Measurements from ENCODE around the gene PDE11A.

The PDE11A gene

DNA sequence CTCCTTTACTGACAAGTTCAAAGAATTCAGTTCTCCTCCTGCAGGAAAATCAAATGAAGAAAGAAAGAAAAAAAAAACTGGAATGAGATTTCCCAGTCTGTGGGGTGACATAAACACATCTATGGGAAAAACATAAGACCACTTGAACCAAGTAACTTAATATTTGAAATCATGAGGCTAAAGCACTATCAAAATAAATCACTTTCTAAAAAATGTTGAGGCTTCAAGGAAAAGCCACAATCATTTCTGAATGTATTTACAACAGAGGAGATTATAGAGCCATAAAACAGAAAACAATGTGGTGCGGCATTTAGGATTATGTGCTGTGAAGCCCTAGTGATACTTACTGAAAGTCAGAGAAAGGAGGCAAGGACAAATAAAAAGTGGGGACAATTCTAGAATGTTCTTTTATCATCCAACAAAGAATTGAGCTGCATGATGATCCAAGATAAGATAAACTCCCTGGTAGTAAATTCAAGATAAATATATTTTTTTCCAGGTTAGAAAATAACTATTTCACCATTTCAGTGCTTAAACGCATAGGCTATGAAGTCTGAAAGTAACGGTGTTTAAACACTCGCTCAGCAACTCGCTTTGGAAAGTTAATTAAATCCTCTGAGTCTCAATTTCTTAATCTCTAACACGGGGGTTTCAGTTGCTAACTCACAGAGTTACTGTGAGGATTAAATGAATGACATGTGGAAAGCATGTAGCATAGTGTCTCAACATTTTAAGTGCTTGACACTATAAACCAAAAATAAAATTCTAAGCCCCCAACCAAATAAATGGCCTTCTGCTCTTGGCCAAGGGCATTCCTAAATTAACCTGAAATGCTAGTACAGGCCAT lies 391.5 kb downstream of the PDE11A start:
- Histone ChIP-seq H3K4me2 (ENCODE audit: insufficient read depth, low read length) (no peak overlapping the region), H2AFZ (ENCODE audit: low read depth, low read length) (no peak overlapping the region), H3K4me3 (ENCODE audit: low read depth in 1 of 2, low read length in 2 of 2) (no peak overlapping the region), H3K9ac (ENCODE audit: low read depth, low read length) (no peak overlapping the region), H3K27ac (ENCODE audit: low read length) (no peak overlapping the region), H3K36me3 (ENCODE audit: insufficient read depth, low read length) (no peaks in the 10 kb centered on the region), H3K79me2 (ENCODE audit: insufficient read depth, low read length) (no peaks in the 10 kb centered on the region), H4K20me1 (ENCODE audit: insufficient read depth, low read length) (no peaks in the 10 kb centered on the region), H3K27me3 (ENCODE audit: insufficient read depth, low read length, poor library complexity) (no peaks in the 10 kb centered on the region), H3K9me3 (ENCODE audit: insufficient read depth, low read length, severe bottlenecking) (no peaks in the 10 kb centered on the region), H3K4me1 (ENCODE audit: insufficient read depth, low read length) (no peaks in the 10 kb centered on the region)
- ATAC-seq (ENCODE audit: insufficient read depth, low read depth): no peak
- no peak for DNase-seq
- TF ChIP-seq, protein P1, sequence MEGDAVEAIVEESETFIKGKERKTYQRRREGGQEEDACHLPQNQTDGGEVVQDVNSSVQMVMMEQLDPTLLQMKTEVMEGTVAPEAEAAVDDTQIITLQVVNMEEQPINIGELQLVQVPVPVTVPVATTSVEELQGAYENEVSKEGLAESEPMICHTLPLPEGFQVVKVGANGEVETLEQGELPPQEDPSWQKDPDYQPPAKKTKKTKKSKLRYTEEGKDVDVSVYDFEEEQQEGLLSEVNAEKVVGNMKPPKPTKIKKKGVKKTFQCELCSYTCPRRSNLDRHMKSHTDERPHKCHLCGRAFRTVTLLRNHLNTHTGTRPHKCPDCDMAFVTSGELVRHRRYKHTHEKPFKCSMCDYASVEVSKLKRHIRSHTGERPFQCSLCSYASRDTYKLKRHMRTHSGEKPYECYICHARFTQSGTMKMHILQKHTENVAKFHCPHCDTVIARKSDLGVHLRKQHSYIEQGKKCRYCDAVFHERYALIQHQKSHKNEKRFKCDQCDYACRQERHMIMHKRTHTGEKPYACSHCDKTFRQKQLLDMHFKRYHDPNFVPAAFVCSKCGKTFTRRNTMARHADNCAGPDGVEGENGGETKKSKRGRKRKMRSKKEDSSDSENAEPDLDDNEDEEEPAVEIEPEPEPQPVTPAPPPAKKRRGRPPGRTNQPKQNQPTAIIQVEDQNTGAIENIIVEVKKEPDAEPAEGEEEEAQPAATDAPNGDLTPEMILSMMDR (IDR thresholded peaks at IDR 0.05; ENCODE audit: borderline replicate concordance, extremely low read depth, low read length, poor library complexity, severe bottlenecking): no peak
- TF ChIP-seq EZH2 (IDR thresholded peaks at IDR 0.05; ENCODE audit: borderline replicate concordance, low read depth, low read length, severe bottlenecking): no peak

DNA sequence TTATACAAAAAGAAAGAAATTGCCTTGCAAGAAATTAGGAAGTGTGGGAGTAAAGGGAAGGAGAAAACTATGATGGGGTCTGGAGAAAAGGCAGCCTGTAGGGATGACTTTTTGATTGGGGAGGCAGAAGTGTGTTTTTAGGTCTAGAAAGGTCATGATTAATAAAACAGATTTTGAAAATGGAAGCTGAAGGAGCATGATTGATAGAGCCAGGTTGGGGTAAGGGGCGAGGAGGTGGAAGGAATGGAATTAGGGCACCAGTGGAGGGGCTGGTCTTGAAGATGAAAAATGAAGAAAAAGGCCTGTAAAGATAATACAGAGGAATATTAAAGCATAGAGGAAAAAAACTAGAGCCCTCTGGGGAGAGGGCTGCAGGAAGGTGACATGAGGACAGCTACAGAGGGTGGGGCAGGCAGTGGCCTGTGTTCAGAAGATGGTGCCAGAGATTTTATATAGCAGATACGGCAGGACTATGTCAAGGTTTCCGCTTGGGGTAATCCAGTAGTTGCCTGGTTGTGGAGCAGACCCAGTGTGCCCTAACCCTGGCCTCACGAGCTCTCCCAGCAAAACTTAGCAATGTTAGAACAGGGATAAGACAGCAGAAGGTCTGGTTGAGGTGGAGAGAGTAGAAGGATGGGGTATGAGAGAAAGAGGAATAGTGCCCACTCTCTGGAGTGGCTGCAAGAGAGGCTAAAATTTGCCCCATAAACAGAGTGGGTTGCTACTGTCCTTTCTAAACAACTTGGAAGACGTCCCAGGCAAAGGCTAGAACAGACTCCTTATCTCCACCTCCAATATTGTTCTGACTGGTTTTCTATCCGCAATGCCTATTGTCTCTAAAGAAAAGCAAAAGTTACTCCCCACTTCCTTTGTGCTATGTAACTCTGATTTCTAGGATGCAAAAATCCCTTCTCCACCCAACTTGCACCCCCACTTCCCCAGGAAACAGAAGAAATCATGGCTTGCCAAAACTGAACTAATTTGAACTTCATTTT lies 392.7 kb downstream of the PDE11A start:
- Histone ChIP-seq H3K4me3 (ENCODE audit: low read depth in 1 of 2, low read length in 2 of 2) (no peak overlapping the region), H3K4me2 (ENCODE audit: insufficient read depth, low read length) (no peak overlapping the region), H3K4me1 (ENCODE audit: insufficient read depth, low read length) (no peaks in the 10 kb centered on the region), H3K36me3 (ENCODE audit: insufficient read depth, low read length) (no peaks in the 10 kb centered on the region), H3K79me2 (ENCODE audit: insufficient read depth, low read length) (no peaks in the 10 kb centered on the region), H3K9me3 (ENCODE audit: insufficient read depth, low read length, severe bottlenecking) (no peaks in the 10 kb centered on the region), H4K20me1 (ENCODE audit: insufficient read depth, low read length) (no peaks in the 10 kb centered on the region), H2AFZ (ENCODE audit: low read depth, low read length) (no peak overlapping the region), H3K9ac (ENCODE audit: low read depth, low read length) (no peak overlapping the region), H3K27ac (ENCODE audit: low read length) (no peak overlapping the region), H3K27me3 (ENCODE audit: insufficient read depth, low read length, poor library complexity) (no peaks in the 10 kb centered on the region)
- TF ChIP-seq, protein P1 (IDR thresholded peaks at IDR 0.05; ENCODE audit: borderline replicate concordance, extremely low read depth, low read length, poor library complexity, severe bottlenecking): no peak
- no peak for TF ChIP-seq EZH2 (IDR thresholded peaks at IDR 0.05; ENCODE audit: borderline replicate concordance, low read depth, low read length, severe bottlenecking)
- ATAC-seq (ENCODE audit: insufficient read depth, low read depth) (no peak), DNase-seq (no peak)

DNA sequence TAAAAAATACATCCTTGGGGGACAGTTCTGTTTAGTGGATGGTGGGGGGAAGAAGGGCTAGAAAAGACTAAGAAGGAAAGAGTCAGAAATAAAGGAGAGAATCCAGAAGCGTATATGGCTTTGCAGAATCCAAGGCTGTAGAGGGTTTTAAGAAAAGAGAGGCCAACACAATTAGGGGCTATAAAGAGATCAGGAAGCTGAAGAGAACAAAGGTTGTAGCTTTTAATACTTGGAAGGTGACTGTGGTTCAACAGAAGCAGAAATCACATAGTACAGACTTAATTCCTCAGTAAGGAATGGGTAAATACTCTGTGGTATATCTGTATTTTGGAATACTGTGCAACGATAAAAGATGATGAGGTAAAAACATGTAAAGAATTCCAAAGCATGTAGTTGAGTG lies 393.6 kb downstream of the PDE11A start:
- H3K9ac ChIP-seq (ENCODE audit: low read depth, low read length): no peak overlapping the region
- no peaks in the 10 kb centered on the region for H3K9me3 ChIP-seq (ENCODE audit: insufficient read depth, low read length, severe bottlenecking)
- TF ChIP-seq EZH2 (IDR thresholded peaks at IDR 0.05; ENCODE audit: borderline replicate concordance, low read depth, low read length, severe bottlenecking): no peak
- TF ChIP-seq, protein P1 (IDR thresholded peaks at IDR 0.05; ENCODE audit: borderline replicate concordance, extremely low read depth, low read length, poor library complexity, severe bottlenecking): no peak
- H3K36me3 ChIP-seq (ENCODE audit: insufficient read depth, low read length): no peaks in the 10 kb centered on the region
- DNase-seq (no peak), ATAC-seq (ENCODE audit: insufficient read depth, low read depth) (no peak)
- no peaks in the 10 kb centered on the region for H3K79me2 ChIP-seq (ENCODE audit: insufficient read depth, low read length)
- H3K4me1 ChIP-seq (ENCODE audit: insufficient read depth, low read length): no peaks in the 10 kb centered on the region
- H3K27me3 ChIP-seq (ENCODE audit: insufficient read depth, low read length, poor library complexity): no peaks in the 10 kb centered on the region
- no peak overlapping the region for H3K4me3 ChIP-seq (ENCODE audit: low read depth in 1 of 2, low read length in 2 of 2)
- H3K27ac ChIP-seq (ENCODE audit: low read length): no peak overlapping the region
- no peak overlapping the region for H3K4me2 ChIP-seq (ENCODE audit: insufficient read depth, low read length)
- H2AFZ ChIP-seq (ENCODE audit: low read depth, low read length): no peak overlapping the region
- H4K20me1 ChIP-seq (ENCODE audit: insufficient read depth, low read length): no peaks in the 10 kb centered on the region

Measured in DND-41 (cell line).